ENCODE measurements around the gene MOBP. TPM values are rescaled to one million over a fixed set of nuclear protein-coding genes. Genes with fewer than 3 reads are reported as not detected.

MOBP gene
- total and polyA plus RNA-seq, 2 of the 8 experiments (the other 6 are each of a cell fraction or from before 2014, with no cell fraction given): 0.06 to 0.50 TPM

- DNase-seq (ENCODE audit: low read depth in 1 of 2, low spot score in 2 of 2): no peak
- Histone ChIP-seq H4K8ac (ENCODE audit: extremely low read depth, insufficient read depth, low read length) (no peak overlapping the region), H3K27ac (ENCODE audit: low read depth, low read length) (no peak overlapping the region), H3K9ac (replicated peaks in 1 of 4; ENCODE audit: extremely low read depth in 1 of 4, low read depth in 3 of 4, low read length in 3 of 4) (no peak overlapping the region), H3K56ac (replicated peaks; ENCODE audit: insufficient read length, low read depth, low read length) (no peak overlapping the region), H3K36me3 (ENCODE audit: control insufficient read depth in 2 of 4, insufficient read depth in 4 of 4, low read length in 3 of 4) (no peaks in the 10 kb centered on the region), H2AK5ac (ENCODE audit: low read depth, low read length) (no peak overlapping the region), H2BK120ac (replicated peaks; ENCODE audit: low read depth, low read length) (no peak overlapping the region), H3K79me2 (ENCODE audit: control insufficient read depth in 1 of 2, insufficient read depth in 2 of 2, low read length in 2 of 2) (no peaks in the 10 kb centered on the region), H3K79me1 (ENCODE audit: low read depth, low read length) (no peaks in the 10 kb centered on the region), H2BK5ac (ENCODE audit: low read depth, low read length) (no peak overlapping the region), H2BK20ac (ENCODE audit: low read length) (no peak overlapping the region), H2BK12ac (ENCODE audit: low read depth, low read length) (no peak overlapping the region), H4K20me1 (replicated peaks in 1 of 2; ENCODE audit: control insufficient read depth in 1 of 2, insufficient read depth in 2 of 2, low read length in 2 of 2) (no peaks in the 10 kb centered on the region), H3K4me1 (replicated peaks in 1 of 4; ENCODE audit: control insufficient read depth in 3 of 4, insufficient read depth in 4 of 4, low read length in 3 of 4) (no peaks in the 10 kb centered on the region), H3K9me3 (ENCODE audit: insufficient read depth in 2 of 2, low read depth in 1 of 2, low read length in 1 of 2) (no peaks in the 10 kb centered on the region), H3K18ac (ENCODE audit: extremely low read depth, low read length) (no peak overlapping the region; the same call in 1 of the 2 replicates), H2BK15ac (ENCODE audit: low read length) (no peak overlapping the region), H3K4me3 (ENCODE audit: extremely low read depth in 1 of 4, insufficient read depth in 2 of 4, low read depth in 3 of 4, low read length in 4 of 4) (no peak overlapping the region), H3K23ac (ENCODE audit: insufficient read length) (no peak overlapping the region), H2AFZ (ENCODE audit: low read length) (no peak overlapping the region), H4K5ac (ENCODE audit: insufficient read length, low read depth, low read length) (no peak overlapping the region), H4K91ac (replicated peaks; ENCODE audit: insufficient read length, low read length) (no peak overlapping the region), H3K4me2 (ENCODE audit: insufficient read depth in 1 of 2, low read depth in 2 of 2, low read length in 2 of 2) (no peak overlapping the region), H3K27me3 (replicated peaks in 1 of 4; ENCODE audit: control insufficient read depth in 3 of 4, extremely low read depth in 1 of 4, insufficient read depth in 3 of 4, low read length in 3 of 4) (no peaks in the 10 kb centered on the region), H3K14ac (ENCODE audit: insufficient read length) (no peak overlapping the region), H3K23me2 (ENCODE audit: low read depth, low read length) (no peaks in the 10 kb centered on the region), H3K4ac (replicated peaks; ENCODE audit: insufficient read length, low read depth, low read length) (no peak overlapping the region)
- POLR2A ChIA-PET (ENCODE audit: partially characterized antibody): interaction anchor here (3.4 to 13.1 kb wide), 2 partner anchors 19 to 26 kb away, joined by 25 to 141 read pairs; partner anchors contain the start of gene RPSA
- WGBS, 2 experiments (ENCODE audit: extremely low coverage in 1 of 2, insufficient coverage in 1 of 2, insufficient read length in 1 of 2, insufficient replicate concordance in 2 of 2, low coverage in 1 of 2, low lambda C conversion rate in 2 of 2, missing lambda C conversion rate in 1 of 2): 90% methylated on average over 3 of the region's 3 CpGs; no CpG with 5 or more reads in 1 of the 2 experiments
- FAIRE-seq: no peak
- CTCF ChIA-PET (ENCODE audit: partially characterized antibody): interaction anchor here (0.6 to 8.1 kb wide), 2 partner anchors 13 to 519 kb away, joined by 3 to 36 read pairs; no protein-coding TSS in a partner anchor
- no peak for TF ChIP-seq PHF8 (conservative IDR thresholded peaks at IDR 0.05; ENCODE audit: low read depth, low read length)
- no peak for TF ChIP-seq HDAC2 (IDR thresholded peaks at IDR 0.05; ENCODE audit: borderline replicate concordance in 1 of 2, low read depth in 2 of 2, low read length in 2 of 2)
- no peak for TF ChIP-seq FOSL1 (IDR thresholded peaks at IDR 0.05; ENCODE audit: insufficient read depth, low read depth, low read length)
- TF ChIP-seq ATF2 (IDR thresholded peaks at IDR 0.05; ENCODE audit: low read length): no peak
- no peak for TF ChIP-seq MAFK (IDR thresholded peaks at IDR 0.05; ENCODE audit: low read depth, low read length)
- TF ChIP-seq ASH2L (IDR thresholded peaks at IDR 0.05; ENCODE audit: low read length): no peak
- TF ChIP-seq POU5F1 (IDR thresholded peaks at IDR 0.05; ENCODE audit: low read depth, low read length): no peak
- TF ChIP-seq TAF1 (IDR thresholded peaks at IDR 0.05; ENCODE audit: low read depth, low read length): no peak
- no peak for TF ChIP-seq SIX5 (IDR thresholded peaks at IDR 0.05; ENCODE audit: low read depth, low read length)
- TF ChIP-seq SIN3A (conservative IDR thresholded peaks at IDR 0.05 in 1 of 2, IDR thresholded peaks at IDR 0.05 in 1 of 2; ENCODE audit: low read depth in 1 of 2, low read length in 2 of 2): no peak
- TF ChIP-seq CBX8 (IDR thresholded peaks at IDR 0.05; ENCODE audit: borderline replicate concordance, low read depth, low read length): no peak
Observed at GRCh38 chr3:39433642-39434041, 33.8 kb upstream of the MOBP start.

Data from H1 (cell line).